ENCODE data around the gene BICC1.

BICC1 gene

GRCh38 chr10:58797356-58797755 lies 284.7 kb downstream of the BICC1 start:
- Histone ChIP-seq H3K4me3 (replicated peaks; ENCODE audit: insufficient read depth, low read length) (no peak overlapping the region), H3K27me3 (ENCODE audit: insufficient read depth, poor library complexity, severe bottlenecking) (no peaks in the 10 kb centered on the region), H3K27ac (replicated peaks) (no peak overlapping the region)
- TF ChIP-seq GABPA (IDR thresholded peaks at IDR 0.05; ENCODE audit: low read depth) (no peak), CTCF (IDR thresholded peaks at IDR 0.05; ENCODE audit: insufficient read depth, low read length) (no peak), REST (IDR thresholded peaks at IDR 0.05; ENCODE audit: insufficient replicate concordance, low read depth) (no peak), POLR2AphosphoS5 (IDR thresholded peaks at IDR 0.05; ENCODE audit: low read depth) (no peak), SPI1 (IDR thresholded peaks at IDR 0.05; ENCODE audit: borderline replicate concordance, low read depth) (no peak)
- DNase-seq (ENCODE audit: low read depth in 1 of 2, low spot score in 1 of 2) = no peak

GRCh38 chr10:58802047-58802446 lies 289.4 kb downstream of the BICC1 start:
- H3K27me3 ChIP-seq (ENCODE audit: insufficient read depth, poor library complexity, severe bottlenecking) = no peaks in the 10 kb centered on the region
- no peak for DNase-seq (ENCODE audit: low read depth in 1 of 2, low spot score in 1 of 2)
- TF ChIP-seq GABPA (IDR thresholded peaks at IDR 0.05; ENCODE audit: low read depth) (no peak), CTCF (IDR thresholded peaks at IDR 0.05; ENCODE audit: insufficient read depth, low read length) (no peak)
- no peak overlapping the region for H3K27ac ChIP-seq (replicated peaks)
- no peak overlapping the region for H3K4me3 ChIP-seq (replicated peaks; ENCODE audit: insufficient read depth, low read length)

GRCh38 chr10:58806323-58806722 lies 293.7 kb downstream of the BICC1 start:
- DNase-seq (ENCODE audit: low read depth in 1 of 2, low spot score in 1 of 2) = no peak
- no peaks in the 10 kb centered on the region for H3K27me3 ChIP-seq (ENCODE audit: insufficient read depth, poor library complexity, severe bottlenecking)
- H3K4me3 ChIP-seq (replicated peaks; ENCODE audit: insufficient read depth, low read length) = no peak overlapping the region
- H3K27ac ChIP-seq (replicated peaks) = no peak overlapping the region
- TF ChIP-seq REST (IDR thresholded peaks at IDR 0.05; ENCODE audit: insufficient replicate concordance, low read depth) (no peak), SPI1 (IDR thresholded peaks at IDR 0.05; ENCODE audit: borderline replicate concordance, low read depth) (no peak), POLR2AphosphoS5 (IDR thresholded peaks at IDR 0.05; ENCODE audit: low read depth) (no peak), GABPA (IDR thresholded peaks at IDR 0.05; ENCODE audit: low read depth) (no peak), CTCF (IDR thresholded peaks at IDR 0.05; ENCODE audit: insufficient read depth, low read length) (no peak)

GRCh38 chr10:58806970-58807628 lies 294.4 kb downstream of the BICC1 start:
- H3K4me3 ChIP-seq (replicated peaks; ENCODE audit: insufficient read depth, low read length) = no peak overlapping the region

More at GRCh38 chr10:58806970-58807628, 294.4 kb downstream of the BICC1 start:
- Histone ChIP-seq H3K27ac (replicated peaks) (no peak overlapping the region), H3K27me3 (ENCODE audit: insufficient read depth, poor library complexity, severe bottlenecking) (no peaks in the 10 kb centered on the region)
- no peak for DNase-seq (ENCODE audit: low read depth in 1 of 2, low spot score in 1 of 2)
- TF ChIP-seq REST (IDR thresholded peaks at IDR 0.05; ENCODE audit: insufficient replicate concordance, low read depth) (no peak), CTCF (IDR thresholded peaks at IDR 0.05; ENCODE audit: insufficient read depth, low read length) (no peak), SPI1 (IDR thresholded peaks at IDR 0.05; ENCODE audit: borderline replicate concordance, low read depth) (no peak), POLR2AphosphoS5 (IDR thresholded peaks at IDR 0.05; ENCODE audit: low read depth) (no peak), GABPA (IDR thresholded peaks at IDR 0.05; ENCODE audit: low read depth) (no peak)

All from HL-60 (cell line).